Hematopoietic multipotent progenitor cell treated with erythropoietin and hydrocortisone succinate and interleukin-3 and kit ligand, for 6 days (in vitro differentiated cells): ENCODE measurements around the gene GIT2.
"Not testable (repeated sequence)": the region's sequence is repeated elsewhere in the genome, so short reads cannot be mapped to it uniquely, and the experiment has no call there.

Experiments used
- DNase-seq: peaks from one replicate; pipeline ENCODE4 v3.0.0-alpha.2; 2015

The GIT2 gene

DNA sequence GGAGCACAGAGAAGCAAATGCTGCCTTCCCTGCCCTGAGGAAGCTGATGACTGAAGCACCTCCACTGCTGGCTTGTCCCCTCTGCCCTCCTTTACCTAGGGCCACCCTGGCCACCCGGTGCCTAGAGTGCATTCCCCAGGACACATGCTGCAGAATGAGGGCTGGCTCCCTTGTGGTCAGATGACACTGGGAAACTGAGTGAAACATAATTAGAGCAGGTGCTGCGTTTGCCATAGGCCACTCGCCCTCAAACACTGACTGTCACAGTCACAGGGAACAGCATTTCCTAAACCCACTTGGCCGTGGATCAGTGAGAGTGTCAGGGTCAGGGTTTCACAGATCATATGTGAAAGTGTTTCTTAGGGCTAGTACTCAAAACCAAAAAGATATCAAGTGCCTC lies 80.1 kb downstream of the GIT2 start:
- no peak for DNase-seq

DNA sequence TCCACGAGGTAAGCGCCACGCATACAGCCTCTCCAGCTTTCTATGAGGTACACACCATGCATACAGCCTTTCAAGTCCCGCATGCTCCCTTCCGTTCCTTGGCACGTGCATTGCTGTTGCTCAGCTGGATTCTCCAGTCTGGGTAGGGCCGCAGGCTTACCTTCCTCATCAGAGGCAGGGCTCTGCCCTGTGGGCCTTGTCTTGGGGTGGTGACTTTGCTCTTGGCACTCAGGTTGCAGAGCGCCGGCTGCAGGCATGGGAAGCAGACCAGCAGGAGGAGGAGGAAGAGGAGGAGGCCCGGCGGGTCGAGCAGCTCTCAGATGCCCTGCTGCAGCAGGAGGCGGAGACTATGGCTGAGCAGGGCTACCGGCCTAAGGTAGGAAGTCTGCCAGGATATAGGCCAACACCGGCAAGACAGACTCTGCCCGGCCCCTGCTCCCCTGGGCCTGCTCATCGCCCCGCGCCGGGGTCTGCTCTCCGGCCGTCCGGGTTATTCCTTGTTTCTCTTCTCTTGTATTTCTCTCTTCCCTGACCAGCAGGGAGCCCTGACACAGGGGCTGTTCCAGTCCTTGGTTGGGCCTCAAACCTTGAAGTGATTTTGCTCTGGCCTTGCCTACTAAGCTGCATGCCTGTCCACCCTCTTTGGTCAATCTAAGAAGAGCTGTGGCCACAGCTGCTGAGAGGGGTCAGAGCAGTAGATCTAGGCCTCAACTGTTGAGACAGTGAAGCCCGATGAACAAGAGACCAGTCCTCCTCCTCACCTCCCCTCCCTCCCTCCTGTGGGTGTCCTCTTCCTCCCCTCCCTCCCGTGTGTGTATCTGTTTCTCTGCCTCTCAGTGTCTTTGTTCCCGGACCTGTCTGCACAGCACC lies 80.8 kb downstream of the GIT2 start:
- DNase-seq, result no peak

DNA sequence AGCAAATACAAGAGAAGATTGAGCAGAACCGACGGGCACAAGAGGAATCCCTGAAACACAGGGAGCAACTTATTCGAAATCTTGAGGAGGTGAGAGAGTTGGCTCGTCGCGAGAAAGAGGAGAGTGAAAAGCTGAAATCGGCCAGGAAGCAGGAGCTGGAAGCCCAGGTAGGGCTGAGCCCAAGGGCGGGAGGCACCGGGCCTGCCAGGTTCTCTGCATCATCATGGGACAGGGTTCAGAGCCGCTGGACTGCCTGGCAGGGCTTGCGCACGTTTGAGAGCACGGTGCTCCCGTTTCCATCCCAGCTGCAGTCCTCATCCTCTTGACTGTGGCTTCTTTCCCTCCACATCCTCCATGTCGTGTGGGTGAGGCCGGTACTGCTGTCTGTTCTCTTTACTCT lies 81.7 kb downstream of the GIT2 start:
- DNase-seq, result no peak

DNA sequence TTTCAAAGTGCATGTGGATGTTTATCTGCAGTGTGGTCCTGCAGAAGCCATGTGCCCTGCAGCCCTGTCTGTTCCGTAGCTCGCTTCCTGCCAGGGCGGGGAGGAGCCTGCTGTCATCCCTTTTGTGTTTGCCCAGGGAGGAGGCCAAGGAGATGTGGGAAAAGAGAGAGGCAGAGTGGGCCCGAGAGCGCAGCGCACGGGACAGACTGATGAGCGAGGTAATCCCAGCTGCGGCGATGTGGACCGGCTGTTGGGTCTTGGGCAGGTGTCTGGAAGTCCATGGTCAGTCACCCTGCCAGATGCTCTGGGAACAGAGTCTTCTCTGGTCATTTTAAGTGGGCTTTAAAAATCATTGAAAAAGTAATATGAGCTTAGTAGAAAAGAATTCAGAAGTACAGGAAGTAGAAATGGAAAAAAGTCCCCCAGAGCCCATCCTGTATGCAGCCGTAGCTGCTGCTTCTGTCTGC lies 83.3 kb downstream of the GIT2 start:
- DNase-seq, result no peak

DNA sequence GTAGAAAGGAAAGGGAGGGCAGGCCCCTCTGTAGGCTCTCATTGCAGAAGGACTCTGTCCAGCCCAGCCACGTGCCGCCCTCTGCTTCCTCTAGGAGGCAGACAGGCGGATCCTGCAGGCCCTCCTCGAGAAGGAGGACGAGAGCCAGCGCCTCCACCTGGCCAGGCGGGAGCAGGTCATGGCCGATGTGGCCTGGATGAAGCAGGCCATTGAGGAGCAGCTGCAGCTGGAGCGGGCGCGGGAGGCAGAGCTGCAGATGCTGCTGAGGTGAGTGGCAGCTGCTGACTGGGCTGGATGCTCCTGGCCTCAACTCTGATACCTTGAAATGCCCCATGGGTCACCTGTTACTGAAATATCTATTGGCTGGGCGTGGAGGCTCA lies 85.2 kb downstream of the GIT2 start:
- peak; percentile 59 for DNase-seq

DNA sequence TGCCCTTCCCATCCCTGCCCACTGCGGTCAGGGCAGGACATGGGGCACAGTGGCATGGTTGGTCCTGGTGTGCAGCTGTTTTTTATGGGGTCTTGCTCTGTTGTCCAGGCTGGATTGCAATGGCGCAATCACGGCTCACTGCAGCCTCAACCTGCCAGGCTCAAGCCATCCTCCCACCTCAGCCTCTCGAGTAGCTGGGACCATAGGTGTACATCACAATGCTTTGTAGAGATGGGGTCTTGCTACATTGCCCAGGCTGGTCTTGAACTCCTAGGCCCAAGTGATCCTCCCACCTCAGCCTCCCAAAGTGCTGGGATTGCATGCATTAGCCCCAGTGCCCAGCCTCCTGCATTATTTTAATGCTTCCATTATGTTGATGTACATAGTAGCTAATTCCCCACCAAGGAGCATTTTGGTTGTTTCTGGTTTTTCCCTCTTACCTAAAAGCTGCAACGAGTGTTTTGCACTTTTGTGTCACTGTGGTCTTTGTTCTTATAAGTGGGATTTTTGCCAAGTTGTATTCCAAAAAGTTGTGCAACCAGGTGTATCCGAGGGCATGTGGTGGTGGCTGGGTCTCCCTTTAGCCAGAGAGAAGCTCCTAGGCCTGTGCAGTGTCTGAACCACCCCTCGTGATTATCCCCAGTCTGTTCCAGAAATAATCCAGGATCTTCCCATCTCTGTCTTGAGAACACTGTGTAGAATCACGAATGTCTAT lies 85.8 kb downstream of the GIT2 start:
- no peak for DNase-seq

DNA sequence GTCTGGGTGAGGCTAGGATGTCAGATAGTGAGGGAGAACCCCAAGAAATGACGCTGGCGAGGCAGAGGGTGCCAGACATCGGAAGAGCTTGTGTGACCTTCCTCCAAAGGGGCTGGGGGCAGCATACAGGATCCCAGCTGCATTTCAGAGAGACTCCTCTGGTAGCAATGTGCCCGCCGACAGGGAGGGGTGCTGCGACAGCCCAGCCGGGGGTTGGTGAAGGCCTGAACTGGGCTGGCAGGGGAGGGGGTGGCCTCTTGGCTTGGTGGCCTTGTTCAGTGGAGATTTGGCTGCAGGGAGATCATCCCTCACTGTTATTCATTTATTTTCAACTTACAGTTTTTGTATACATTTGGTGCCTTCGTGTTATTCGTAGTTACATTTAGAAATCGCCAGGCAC lies 90.9 kb downstream of the GIT2 start:
- DNase-seq, result no peak

DNA sequence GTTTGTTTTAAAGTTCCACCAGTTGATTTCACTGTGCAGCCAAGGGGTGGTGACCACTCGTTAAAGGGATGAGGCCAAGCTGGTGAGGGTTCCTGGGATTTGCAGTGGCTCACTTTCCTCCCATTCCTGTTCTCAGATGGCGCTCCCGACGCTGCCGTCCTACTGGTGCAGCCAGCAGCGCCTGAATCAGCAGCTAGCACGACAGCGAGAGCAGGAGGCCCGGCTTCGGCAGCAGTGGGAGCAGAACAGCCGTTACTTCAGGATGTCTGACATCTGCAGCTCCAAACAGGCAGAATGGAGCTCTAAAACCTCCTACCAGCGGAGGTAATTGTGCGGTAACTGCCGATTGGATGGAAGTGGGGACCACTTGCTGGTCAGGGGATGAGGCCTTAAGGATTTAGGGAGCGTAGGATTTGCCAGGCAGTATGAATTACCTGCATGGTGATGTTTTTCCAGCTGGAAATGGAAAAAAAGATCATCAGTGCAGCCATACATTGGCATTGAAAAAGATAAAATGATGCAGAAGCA lies 93.2 kb downstream of the GIT2 start:
- no peak for DNase-seq

DNA sequence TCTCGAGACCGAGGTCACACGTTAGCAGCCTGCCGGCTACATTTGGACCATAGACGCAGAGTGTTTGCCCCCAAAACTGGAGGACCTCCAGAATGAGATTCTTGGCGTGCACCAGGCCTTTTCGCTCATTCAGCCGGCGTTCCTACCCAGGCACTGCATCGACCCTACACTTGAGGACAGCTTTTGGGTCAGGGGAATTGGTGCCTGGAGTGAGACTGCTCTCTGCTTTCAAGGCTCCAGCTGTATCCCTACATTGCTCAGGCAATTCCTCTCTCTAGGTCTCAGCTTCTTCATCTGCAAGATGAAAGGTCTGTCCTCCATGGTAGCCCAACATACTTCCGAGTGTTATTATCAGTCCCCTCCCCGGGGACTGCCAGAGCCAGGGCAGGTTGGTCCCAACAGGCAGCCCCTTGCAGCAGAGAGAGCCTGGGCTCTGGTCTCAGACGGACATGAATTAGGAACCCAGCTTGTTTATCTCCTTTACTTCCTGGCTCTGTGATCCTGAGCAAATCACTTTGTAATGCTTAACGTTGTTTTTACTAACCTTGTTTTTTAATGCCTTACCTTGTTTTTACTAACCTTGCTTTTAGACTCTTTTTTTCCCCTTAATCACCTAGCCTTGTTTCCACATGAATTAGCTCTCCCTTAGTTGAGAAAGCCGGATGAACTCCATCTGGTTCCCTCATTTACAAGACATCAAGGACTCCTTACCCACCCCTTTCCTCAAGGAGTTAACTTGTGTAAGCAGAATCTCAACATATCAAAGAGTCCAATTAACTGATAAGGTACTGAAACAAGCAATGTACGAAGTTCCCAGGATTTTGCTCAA lies 95.2 kb downstream of the GIT2 start:
- DNase-seq, result peak; percentile 43

DNA sequence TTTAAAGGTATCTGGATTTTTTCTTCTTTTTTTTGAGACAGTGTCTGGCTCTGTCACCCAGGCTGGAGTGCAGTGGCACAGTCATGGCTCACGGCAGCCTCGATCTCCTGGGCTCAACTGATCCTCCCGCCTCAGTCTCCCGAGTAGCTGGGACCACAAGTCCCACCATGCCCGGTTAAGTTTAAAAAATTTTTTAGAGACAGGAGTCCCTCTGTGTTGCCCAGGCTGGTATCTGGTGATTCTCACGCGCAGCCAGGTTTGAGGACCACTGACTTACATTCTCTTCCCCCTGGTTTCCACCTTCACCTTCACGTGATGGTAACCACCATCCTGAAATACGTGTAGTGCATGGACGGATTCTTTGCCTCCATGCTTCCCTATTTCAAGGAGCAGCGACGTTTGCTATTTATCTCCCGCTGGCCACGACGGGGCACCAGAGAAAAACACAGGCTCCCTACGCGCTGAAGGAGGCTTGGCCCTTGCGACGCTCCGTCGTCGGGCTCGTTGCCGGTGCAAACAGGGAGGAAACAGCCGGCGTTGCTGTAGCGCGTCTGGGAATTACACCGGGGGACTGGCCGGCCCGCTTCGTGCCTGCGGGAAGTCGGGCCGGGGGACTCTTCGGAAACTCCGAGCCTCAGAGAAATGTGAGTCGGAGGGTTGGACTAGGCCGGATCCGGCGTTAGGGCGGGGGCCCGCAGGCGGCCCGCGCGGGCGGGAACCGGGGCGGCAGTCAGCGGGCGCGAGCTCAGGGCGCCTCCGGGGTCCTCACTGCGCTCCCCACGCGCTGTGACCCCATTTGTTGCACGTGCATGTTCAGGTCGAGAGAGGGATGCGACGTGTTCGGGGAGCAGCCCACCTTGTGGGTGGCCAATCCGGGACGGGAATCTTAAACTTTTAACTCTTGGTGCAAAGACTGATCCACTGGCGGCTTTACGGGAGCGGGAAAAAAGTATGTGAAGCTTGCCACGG lies 96.1 kb downstream of the GIT2 start, which contains the start of gene TCHP:
TSS of gene TCHP (plus strand) at position 492 of the 969 bp plus-strand sequence. CDS start 2,753 bp downstream, outside the sequence.
- DNase-seq, result peak; percentile 93

DNA sequence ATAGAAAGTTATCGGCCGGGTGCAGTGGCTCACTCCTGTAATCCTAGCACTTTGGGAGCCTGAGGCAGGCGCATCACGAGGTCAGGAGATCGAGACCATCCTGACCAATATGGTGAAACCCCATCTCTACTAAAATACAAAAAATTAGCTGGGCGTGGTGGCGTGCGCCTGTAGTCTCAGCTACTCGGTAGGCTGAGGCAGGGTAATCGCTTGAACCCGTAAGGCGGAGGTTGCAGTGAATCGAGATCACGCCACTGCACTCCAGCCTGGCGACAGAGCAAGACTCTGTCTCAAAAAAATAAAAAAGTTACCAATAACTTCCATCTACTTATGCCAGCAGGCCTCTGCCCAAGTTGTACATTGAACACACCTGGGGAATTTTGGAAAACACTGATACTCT lies 96.8 kb downstream of the GIT2 start:
- not testable (repeated sequence) for DNase-seq

DNA sequence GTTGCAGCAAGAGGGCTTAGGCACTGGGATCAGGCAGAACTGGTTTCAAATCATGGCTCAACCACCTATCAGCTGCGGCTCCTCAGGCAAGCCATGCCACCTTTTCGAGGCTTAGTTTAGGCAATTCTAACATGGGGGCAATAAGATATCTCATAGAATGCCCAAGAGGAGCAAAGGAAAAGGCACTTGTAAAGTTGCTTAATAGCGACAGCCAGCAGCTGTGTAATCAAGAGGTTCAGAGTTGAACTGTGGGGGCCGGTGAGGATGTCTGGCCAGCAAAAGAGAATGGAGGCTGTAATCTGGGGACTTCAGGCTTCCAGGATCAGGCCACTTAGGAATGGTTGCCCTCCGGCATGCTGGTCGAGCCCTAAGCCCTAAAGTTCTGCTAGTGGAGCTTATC lies 99.1 kb downstream of the GIT2 start:
- DNase-seq, result no peak

DNA sequence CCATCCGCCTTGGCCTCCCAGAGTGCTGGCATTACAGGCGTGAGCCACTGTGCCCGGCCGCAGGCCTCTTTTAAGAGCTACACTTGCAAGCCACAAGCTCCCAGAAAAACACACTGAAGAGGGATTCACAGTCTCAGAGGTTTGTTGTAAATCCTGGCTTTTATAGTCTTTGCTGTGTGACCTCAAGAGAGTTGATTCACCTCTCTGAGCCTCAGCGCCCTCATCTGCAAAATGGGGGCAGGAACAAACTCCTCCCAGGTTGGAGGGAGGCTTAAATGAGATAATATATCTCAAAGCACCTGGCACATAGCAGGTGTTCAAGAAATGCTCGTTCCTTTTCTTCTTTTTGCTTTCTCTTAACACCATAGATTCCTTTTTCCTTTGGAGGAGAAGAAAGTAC lies 100.0 kb downstream of the GIT2 start:
- DNase-seq, result no peak

DNA sequence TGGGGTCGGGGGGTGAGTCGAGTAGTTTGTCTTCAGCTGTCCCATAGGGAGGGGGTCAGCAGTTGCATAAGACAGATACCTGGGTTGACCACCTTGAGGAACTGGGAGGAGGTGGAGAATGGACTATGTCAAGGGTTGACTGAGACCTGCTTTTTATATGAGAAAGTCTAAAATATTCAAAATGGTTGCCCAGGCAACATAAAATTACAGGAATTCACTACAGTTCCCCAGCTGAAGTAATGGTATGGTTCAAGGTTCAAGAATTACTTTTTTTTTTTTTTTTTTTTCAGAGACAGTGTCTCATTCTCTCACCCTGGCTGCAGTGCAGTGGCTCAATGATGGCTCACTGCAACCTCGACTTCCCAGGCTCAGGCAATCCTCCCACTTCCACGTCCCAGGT lies 101.2 kb downstream of the GIT2 start:
- no peak for DNase-seq

DNA sequence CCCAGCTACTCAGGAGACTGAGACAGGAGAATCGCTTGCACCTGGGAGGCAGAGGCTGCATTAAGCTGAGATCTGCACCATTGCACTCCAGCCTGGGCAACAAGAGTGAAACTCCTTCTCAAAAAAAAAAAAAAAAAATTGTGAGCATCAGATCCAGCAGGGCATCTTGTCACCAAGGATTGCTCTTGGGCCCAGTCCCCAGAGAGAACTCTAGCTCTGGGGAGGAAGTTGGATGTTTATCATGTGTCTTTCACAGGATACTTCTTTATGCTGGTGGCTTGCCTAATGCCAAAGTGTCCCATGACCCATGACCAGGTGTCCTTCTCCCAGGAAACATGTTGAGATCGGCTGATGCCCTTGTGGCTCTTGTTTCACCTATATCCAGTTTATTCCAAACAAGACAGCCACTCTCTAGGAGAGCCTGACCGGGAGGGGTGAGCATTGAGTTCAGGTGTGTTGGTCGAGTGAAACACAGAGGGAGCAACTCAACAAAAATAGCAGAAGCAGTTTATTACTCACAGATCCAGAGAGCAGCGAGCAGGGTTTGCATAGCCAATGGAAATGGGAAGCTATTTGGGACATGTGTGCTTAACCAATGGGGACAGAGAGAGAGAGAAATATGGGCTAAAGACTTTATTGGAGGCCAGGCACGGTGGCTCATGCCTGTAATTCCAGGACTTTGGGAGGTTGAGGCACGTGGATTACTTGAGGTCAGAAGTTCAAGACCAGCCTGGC lies 102.7 kb downstream of the GIT2 start:
- no peak for DNase-seq

DNA sequence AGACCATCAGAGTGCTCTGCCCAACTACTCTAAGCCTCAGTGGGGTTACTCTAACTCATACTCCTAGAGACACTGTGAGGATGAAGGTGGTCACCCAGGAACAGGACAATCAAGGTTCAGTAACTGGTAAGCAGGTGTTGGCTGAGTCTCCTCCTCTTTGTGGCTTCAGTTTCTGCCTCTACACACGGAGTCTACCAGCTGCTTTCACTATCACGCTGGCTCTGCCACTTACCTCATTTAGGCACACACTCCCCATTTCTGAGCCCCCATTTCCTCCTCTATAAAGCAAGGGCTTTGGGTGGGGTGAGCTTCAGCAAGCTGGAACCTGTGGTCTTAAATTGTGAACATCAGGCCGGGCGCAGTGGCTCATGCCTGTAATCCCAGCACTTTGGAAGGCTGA lies 103.4 kb downstream of the GIT2 start:
- no peak for DNase-seq

DNA sequence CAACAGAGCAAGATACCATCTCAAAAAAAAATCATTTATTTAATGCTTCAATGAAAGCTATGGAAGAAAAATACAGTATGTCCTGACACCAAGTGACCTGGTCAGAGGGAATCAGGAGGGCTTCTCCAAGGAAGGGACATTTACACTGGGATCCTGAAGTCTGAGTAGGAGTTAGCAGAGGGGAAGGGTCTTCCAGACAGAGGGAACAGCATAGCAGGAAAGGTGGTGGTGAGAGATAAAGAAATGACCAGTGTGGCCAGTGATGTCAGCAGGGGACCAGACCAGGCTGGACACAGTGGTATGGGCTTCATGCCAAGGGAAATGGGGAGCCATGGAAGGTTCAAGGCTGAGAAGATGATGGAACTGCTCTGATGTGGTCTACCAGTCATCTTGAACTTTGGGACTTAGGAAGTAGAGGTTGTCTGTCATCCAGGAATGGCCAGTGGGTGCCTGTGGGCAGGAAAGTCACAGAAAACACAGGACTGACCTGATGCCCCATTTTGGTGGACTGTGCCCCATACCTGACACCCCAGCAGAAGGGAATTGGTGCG lies 103.9 kb downstream of the GIT2 start:
- no peak for DNase-seq

DNA sequence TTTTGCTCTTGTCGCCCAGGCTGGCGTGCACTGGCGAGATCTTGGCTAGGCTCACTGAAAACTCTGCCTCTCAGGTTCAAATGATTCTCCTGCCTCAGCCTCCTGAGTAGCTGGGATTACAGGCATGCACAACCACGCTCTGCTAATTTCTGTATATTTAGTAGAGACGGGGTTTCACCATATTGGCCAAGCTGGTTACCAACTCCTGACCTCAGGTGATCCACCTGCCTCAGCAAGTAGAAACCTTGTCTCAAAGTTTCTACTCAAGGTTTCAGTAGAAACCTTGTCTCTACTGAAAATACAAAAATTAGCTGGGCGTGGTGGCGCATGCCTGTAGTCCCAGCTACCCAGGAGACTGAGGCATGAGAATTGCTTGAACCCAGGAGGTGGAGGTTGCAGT lies 104.4 kb downstream of the GIT2 start:
- not testable (repeated sequence) for DNase-seq

DNA sequence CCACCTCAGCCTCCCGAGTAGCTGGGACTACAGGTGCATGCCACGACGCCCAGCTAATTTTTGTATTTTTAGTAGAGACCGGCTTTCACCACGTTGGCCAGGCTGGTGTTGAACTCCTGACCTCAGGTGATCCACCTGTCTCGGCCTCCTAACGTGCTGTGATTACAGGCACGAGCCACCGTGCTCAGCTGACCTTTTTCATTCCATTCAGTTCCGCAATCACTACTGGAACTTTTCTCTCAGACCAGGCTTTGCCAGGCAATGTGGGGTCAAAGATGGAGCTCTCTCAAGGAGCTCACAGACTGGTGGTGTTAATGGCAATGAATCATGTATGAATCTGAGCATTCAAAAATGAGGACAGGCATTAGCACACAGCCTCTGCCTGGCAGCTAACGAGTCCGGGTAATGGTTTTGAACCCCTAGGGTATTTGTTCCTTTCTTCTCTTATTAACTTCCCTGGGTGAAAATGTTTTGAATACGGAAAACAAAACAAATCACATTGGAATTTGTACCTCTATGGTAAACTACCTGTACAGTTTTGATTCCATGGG lies 105.5 kb downstream of the GIT2 start:
- DNase-seq, result no peak
